Measurements from ENCODE around the gene LOX.

Gene LOX

GRCh38 chr5:122119205-122119604 is 41.1 kb upstream of the LOX start:
- WGBS, 2 donors (ENCODE audit: extremely low coverage in 2 of 2, insufficient read length in 2 of 2, insufficient replicate concordance in 1 of 2), result no CpG with 5 or more reads among the region's 3 CpGs
- Histone ChIP-seq H4K91ac (ENCODE audit: low read depth, low read length, poor library complexity) (no peak overlapping the region), H2AK5ac (ENCODE audit: low read depth, low read length) (no peak overlapping the region), H2BK5ac (ENCODE audit: low read length) (no peak overlapping the region), H4K8ac (ENCODE audit: low read depth, low read length) (no peak overlapping the region), H3K18ac (ENCODE audit: low read length) (no peak overlapping the region), H3K4ac (ENCODE audit: low read length) (no peak overlapping the region), H3K4me1 (ENCODE audit: control insufficient read depth in 2 of 2, insufficient read depth in 1 of 2, low read depth in 1 of 2, low read length in 2 of 2) (no peaks in the 10 kb centered on the region), H2BK120ac (ENCODE audit: low read depth, low read length) (no peak overlapping the region), H2BK15ac (ENCODE audit: low read length) (no peak overlapping the region), H3K9me3 (replicated peaks in 1 of 2; ENCODE audit: control insufficient read depth in 2 of 2, insufficient read depth in 1 of 2, low read depth in 1 of 2, low read length in 2 of 2) (no peaks in the 10 kb centered on the region), H3K4me2 (ENCODE audit: insufficient read depth, low read length, poor library complexity, severe bottlenecking) (no peak overlapping the region), H3K27me3 (ENCODE audit: control insufficient read depth in 3 of 3, insufficient read depth in 3 of 3, low read depth in 1 of 3, low read length in 3 of 3) (peaks cover 0 to 2% (median 0%) of the 10 kb centered on the region in 3 experiments), H3K23ac (ENCODE audit: low read depth, low read length, poor library complexity) (no peak overlapping the region), H3K14ac (ENCODE audit: low read length) (no peak overlapping the region), H2AFZ (ENCODE audit: low read length) (no peak overlapping the region), H3K79me1 (ENCODE audit: low read depth, low read length) (no peaks in the 10 kb centered on the region), H3K4me3 (ENCODE audit: low read length in 2 of 2) (no peak overlapping the region), H3K9ac (ENCODE audit: low read depth, low read length, poor library complexity) (no peak overlapping the region), H3K36me3 (replicated peaks in 1 of 2; ENCODE audit: control insufficient read depth in 2 of 2, insufficient read depth in 2 of 2, low read length in 2 of 2) (no peaks in the 10 kb centered on the region), H2BK12ac (ENCODE audit: low read length) (no peak overlapping the region), H3K27ac (replicated peaks; ENCODE audit: low read length) (no peak overlapping the region)
- DNase-seq (ENCODE audit: low spot score), result no peak

- Histone ChIP-seq H3K27me3 (ENCODE audit: control insufficient read depth in 3 of 3, insufficient read depth in 3 of 3, low read depth in 1 of 3, low read length in 3 of 3) (peaks cover 0 to 2% (median 0%) of the 10 kb centered on the region in 3 experiments), H3K9ac (ENCODE audit: low read depth, low read length, poor library complexity) (no peak overlapping the region), H2BK120ac (ENCODE audit: low read depth, low read length) (no peak overlapping the region), H3K4me3 (ENCODE audit: low read length in 2 of 2) (no peak overlapping the region), H3K14ac (ENCODE audit: low read length) (no peak overlapping the region), H2BK12ac (ENCODE audit: low read length) (no peak overlapping the region), H3K36me3 (replicated peaks in 1 of 2; ENCODE audit: control insufficient read depth in 2 of 2, insufficient read depth in 2 of 2, low read length in 2 of 2) (no peaks in the 10 kb centered on the region), H3K23ac (ENCODE audit: low read depth, low read length, poor library complexity) (no peak overlapping the region), H4K8ac (ENCODE audit: low read depth, low read length) (no peak overlapping the region), H2BK5ac (ENCODE audit: low read length) (no peak overlapping the region), H3K4ac (ENCODE audit: low read length) (no peak overlapping the region), H3K4me2 (ENCODE audit: insufficient read depth, low read length, poor library complexity, severe bottlenecking) (no peak overlapping the region), H2AFZ (ENCODE audit: low read length) (no peak overlapping the region), H3K9me3 (replicated peaks in 1 of 2; ENCODE audit: control insufficient read depth in 2 of 2, insufficient read depth in 1 of 2, low read depth in 1 of 2, low read length in 2 of 2) (no peaks in the 10 kb centered on the region), H3K27ac (replicated peaks; ENCODE audit: low read length) (no peak overlapping the region), H2AK5ac (ENCODE audit: low read depth, low read length) (no peak overlapping the region), H3K18ac (ENCODE audit: low read length) (no peak overlapping the region), H3K79me1 (ENCODE audit: low read depth, low read length) (no peaks in the 10 kb centered on the region), H3K4me1 (ENCODE audit: control insufficient read depth in 2 of 2, insufficient read depth in 1 of 2, low read depth in 1 of 2, low read length in 2 of 2) (no peaks in the 10 kb centered on the region), H2BK15ac (ENCODE audit: low read length) (no peak overlapping the region), H4K91ac (ENCODE audit: low read depth, low read length, poor library complexity) (no peak overlapping the region)
- no peak for DNase-seq (ENCODE audit: low spot score)
- no CpG with 5 or more reads among the region's 1 CpG for WGBS, 2 donors (ENCODE audit: extremely low coverage in 2 of 2, insufficient read length in 2 of 2, insufficient replicate concordance in 1 of 2)
Measured at GRCh38 chr5:122118356-122118948, 40.4 kb upstream of the LOX start.

GRCh38 chr5:122114501-122114900 is 36.4 kb upstream of the LOX start:
- H3K27me3 ChIP-seq (ENCODE audit: control insufficient read depth in 3 of 3, insufficient read depth in 3 of 3, low read depth in 1 of 3, low read length in 3 of 3), result no peaks in the 10 kb centered on the region
- H4K91ac ChIP-seq (ENCODE audit: low read depth, low read length, poor library complexity), result no peak overlapping the region
- H3K4me3 ChIP-seq (ENCODE audit: low read length in 2 of 2), result no peak overlapping the region
- no peak overlapping the region for H3K18ac ChIP-seq (ENCODE audit: low read length)
- no peak overlapping the region for H2BK5ac ChIP-seq (ENCODE audit: low read length)
- no peak overlapping the region for H2BK120ac ChIP-seq (ENCODE audit: low read depth, low read length)
- H3K36me3 ChIP-seq (replicated peaks in 1 of 2; ENCODE audit: control insufficient read depth in 2 of 2, insufficient read depth in 2 of 2, low read length in 2 of 2), result no peaks in the 10 kb centered on the region
- H3K9ac ChIP-seq (ENCODE audit: low read depth, low read length, poor library complexity), result no peak overlapping the region
- no peak overlapping the region for H2AK5ac ChIP-seq (ENCODE audit: low read depth, low read length)
- no peaks in the 10 kb centered on the region for H3K79me1 ChIP-seq (ENCODE audit: low read depth, low read length)
- no CpG with 5 or more reads among the region's 2 CpGs for WGBS, 2 donors (ENCODE audit: extremely low coverage in 2 of 2, insufficient read length in 2 of 2, insufficient replicate concordance in 1 of 2)
- no peak overlapping the region for H3K27ac ChIP-seq (replicated peaks; ENCODE audit: low read length)
- no peak overlapping the region for H3K23ac ChIP-seq (ENCODE audit: low read depth, low read length, poor library complexity)
- no peak overlapping the region for H2BK15ac ChIP-seq (ENCODE audit: low read length)
- H3K4me1 ChIP-seq (ENCODE audit: control insufficient read depth in 2 of 2, insufficient read depth in 1 of 2, low read depth in 1 of 2, low read length in 2 of 2), result peaks cover 4 to 5% of the 10 kb centered on the region in 2 donors
- no peak overlapping the region for H2AFZ ChIP-seq (ENCODE audit: low read length)
- no peaks in the 10 kb centered on the region for H3K9me3 ChIP-seq (replicated peaks in 1 of 2; ENCODE audit: control insufficient read depth in 2 of 2, insufficient read depth in 1 of 2, low read depth in 1 of 2, low read length in 2 of 2)
- H3K14ac ChIP-seq (ENCODE audit: low read length), result no peak overlapping the region
- no peak for DNase-seq (ENCODE audit: low spot score)
- H2BK12ac ChIP-seq (ENCODE audit: low read length), result no peak overlapping the region
- H3K4me2 ChIP-seq (ENCODE audit: insufficient read depth, low read length, poor library complexity, severe bottlenecking), result no peak overlapping the region
- H3K4ac ChIP-seq (ENCODE audit: low read length), result no peak overlapping the region
- no peak overlapping the region for H4K8ac ChIP-seq (ENCODE audit: low read depth, low read length)

GRCh38 chr5:122112733-122113558 is 34.9 kb upstream of the LOX start:
- WGBS, 2 donors (ENCODE audit: extremely low coverage in 2 of 2, insufficient read length in 2 of 2, insufficient replicate concordance in 1 of 2), result no CpG with 5 or more reads among the region's 6 CpGs
- Histone ChIP-seq H3K23ac (ENCODE audit: low read depth, low read length, poor library complexity) (no peak overlapping the region), H2BK120ac (ENCODE audit: low read depth, low read length) (no peak overlapping the region), H3K27me3 (ENCODE audit: control insufficient read depth in 3 of 3, insufficient read depth in 3 of 3, low read depth in 1 of 3, low read length in 3 of 3) (no peaks in the 10 kb centered on the region), H2BK15ac (ENCODE audit: low read length) (no peak overlapping the region), H3K14ac (ENCODE audit: low read length) (no peak overlapping the region), H2AFZ (ENCODE audit: low read length) (peak overlapping the region; percentile 9), H4K91ac (ENCODE audit: low read depth, low read length, poor library complexity) (no peak overlapping the region), H4K8ac (ENCODE audit: low read depth, low read length) (no peak overlapping the region), H2BK12ac (ENCODE audit: low read length) (no peak overlapping the region), H3K36me3 (replicated peaks in 1 of 2; ENCODE audit: control insufficient read depth in 2 of 2, insufficient read depth in 2 of 2, low read length in 2 of 2) (no peaks in the 10 kb centered on the region), H3K27ac (replicated peaks; ENCODE audit: low read length) (no peak overlapping the region), H3K9me3 (replicated peaks in 1 of 2; ENCODE audit: control insufficient read depth in 2 of 2, insufficient read depth in 1 of 2, low read depth in 1 of 2, low read length in 2 of 2) (no peaks in the 10 kb centered on the region), H2AK5ac (ENCODE audit: low read depth, low read length) (no peak overlapping the region), H3K79me1 (ENCODE audit: low read depth, low read length) (no peaks in the 10 kb centered on the region), H3K4me3 (ENCODE audit: low read length in 2 of 2) (no peak overlapping the region), H3K18ac (ENCODE audit: low read length) (peak overlapping the region; percentile 44), H3K4ac (ENCODE audit: low read length) (no peak overlapping the region), H3K9ac (ENCODE audit: low read depth, low read length, poor library complexity) (no peak overlapping the region), H3K4me1 (ENCODE audit: control insufficient read depth in 2 of 2, insufficient read depth in 1 of 2, low read depth in 1 of 2, low read length in 2 of 2) (peaks cover 4 to 5% of the 10 kb centered on the region in 2 donors), H3K4me2 (ENCODE audit: insufficient read depth, low read length, poor library complexity, severe bottlenecking) (no peak overlapping the region), H2BK5ac (ENCODE audit: low read length) (no peak overlapping the region)
- no peak for DNase-seq (ENCODE audit: low spot score)

All from neuronal stem cell (in vitro differentiated cells).